ENCODE measurements around the gene FHOD3.

The FHOD3 gene

DNA sequence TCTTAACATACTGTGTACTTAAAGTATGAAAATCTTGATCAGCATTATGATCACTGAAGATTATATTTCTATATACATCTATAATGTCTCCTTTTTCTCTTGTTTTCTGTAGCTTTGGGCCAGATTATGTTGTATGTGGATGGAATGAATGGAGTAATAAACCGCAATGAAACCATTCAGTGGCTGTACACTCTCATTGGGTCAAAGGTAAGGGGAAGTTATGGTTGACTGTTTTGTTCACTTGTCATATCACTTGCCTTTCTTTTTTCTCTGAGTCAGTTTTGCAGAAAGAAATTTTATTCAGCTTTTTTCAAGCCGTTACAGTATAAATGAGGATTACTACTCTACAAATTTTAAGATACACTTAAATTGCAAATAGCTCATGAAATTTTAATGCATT, 278.8 kb downstream of the FHOD3 start:
- TF ChIP-seq, protein P1, sequence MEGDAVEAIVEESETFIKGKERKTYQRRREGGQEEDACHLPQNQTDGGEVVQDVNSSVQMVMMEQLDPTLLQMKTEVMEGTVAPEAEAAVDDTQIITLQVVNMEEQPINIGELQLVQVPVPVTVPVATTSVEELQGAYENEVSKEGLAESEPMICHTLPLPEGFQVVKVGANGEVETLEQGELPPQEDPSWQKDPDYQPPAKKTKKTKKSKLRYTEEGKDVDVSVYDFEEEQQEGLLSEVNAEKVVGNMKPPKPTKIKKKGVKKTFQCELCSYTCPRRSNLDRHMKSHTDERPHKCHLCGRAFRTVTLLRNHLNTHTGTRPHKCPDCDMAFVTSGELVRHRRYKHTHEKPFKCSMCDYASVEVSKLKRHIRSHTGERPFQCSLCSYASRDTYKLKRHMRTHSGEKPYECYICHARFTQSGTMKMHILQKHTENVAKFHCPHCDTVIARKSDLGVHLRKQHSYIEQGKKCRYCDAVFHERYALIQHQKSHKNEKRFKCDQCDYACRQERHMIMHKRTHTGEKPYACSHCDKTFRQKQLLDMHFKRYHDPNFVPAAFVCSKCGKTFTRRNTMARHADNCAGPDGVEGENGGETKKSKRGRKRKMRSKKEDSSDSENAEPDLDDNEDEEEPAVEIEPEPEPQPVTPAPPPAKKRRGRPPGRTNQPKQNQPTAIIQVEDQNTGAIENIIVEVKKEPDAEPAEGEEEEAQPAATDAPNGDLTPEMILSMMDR (IDR thresholded peaks at IDR 0.05; ENCODE audit: insufficient read depth, missing control alignments) = no peak
- FAIRE-seq = peak; percentile 21
- no peak for DNase-seq (ENCODE audit: insufficient read length, low spot score)

DNA sequence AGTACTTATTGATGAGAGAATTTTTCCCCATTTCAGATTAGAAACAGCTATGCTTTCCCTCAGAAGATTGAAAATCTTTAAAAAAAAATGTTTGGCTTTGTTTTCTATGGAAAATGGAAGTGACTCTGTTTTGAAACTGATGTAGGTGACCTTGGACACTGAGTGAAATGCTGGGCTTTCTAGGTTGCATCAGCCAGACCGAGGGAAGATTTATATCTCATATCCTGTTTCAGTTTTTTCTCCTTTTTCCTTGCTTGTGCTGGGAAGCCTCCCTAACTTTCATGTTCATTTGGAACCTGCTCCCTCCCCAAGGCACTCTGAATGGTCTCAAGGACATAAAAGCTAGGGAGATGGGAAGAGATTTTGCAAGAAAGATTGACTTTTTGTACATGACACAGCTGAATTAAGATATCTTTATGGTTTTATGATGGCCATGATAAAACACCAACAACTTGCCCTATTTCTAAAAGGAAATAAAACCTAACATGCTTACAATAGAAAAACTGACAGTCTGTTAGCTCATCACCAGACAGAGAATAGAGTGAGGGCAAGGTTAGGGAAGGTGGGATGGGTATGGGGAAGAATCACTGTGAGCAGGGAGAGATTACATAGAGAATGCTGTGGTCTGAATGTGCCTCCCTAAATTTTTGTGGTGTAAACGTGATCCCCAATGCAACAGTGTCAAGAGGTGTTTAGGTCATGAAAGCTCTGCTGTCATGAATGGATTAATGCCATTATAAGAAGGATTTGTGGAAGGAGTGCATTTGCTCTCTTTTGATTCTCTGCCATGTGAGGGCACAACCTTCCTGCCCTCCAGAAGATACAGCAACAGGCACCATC, 281.6 kb downstream of the FHOD3 start:
- DNase-seq (ENCODE audit: insufficient read length, low spot score) (no peak), FAIRE-seq (peak; percentile 87)
- TF ChIP-seq, protein P1 (IDR thresholded peaks at IDR 0.05; ENCODE audit: insufficient read depth, missing control alignments) = no peak

DNA sequence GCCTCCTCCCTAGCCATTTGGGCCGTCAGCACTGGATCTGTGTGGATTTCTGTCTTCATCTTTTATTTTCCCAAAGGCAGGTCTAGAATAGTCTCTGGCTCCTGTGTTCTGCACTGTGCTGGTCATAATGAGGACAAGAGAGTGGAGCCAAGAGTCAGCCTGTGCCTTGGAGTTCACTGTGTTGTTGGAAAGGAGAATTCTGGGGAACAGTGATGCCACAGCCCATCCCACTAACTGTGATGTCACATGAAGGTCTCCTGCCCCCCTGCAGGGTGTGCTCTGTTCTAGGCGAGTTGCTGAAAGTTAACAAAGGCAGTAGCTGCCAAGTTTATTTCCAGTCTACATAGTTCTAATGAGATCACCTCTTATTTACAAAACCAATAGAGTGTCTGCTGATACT, 282.8 kb downstream of the FHOD3 start:
- DNase-seq (ENCODE audit: insufficient read length, low spot score) (no peak), FAIRE-seq (no peak)
- TF ChIP-seq, protein P1 (IDR thresholded peaks at IDR 0.05; ENCODE audit: insufficient read depth, missing control alignments) = no peak

DNA sequence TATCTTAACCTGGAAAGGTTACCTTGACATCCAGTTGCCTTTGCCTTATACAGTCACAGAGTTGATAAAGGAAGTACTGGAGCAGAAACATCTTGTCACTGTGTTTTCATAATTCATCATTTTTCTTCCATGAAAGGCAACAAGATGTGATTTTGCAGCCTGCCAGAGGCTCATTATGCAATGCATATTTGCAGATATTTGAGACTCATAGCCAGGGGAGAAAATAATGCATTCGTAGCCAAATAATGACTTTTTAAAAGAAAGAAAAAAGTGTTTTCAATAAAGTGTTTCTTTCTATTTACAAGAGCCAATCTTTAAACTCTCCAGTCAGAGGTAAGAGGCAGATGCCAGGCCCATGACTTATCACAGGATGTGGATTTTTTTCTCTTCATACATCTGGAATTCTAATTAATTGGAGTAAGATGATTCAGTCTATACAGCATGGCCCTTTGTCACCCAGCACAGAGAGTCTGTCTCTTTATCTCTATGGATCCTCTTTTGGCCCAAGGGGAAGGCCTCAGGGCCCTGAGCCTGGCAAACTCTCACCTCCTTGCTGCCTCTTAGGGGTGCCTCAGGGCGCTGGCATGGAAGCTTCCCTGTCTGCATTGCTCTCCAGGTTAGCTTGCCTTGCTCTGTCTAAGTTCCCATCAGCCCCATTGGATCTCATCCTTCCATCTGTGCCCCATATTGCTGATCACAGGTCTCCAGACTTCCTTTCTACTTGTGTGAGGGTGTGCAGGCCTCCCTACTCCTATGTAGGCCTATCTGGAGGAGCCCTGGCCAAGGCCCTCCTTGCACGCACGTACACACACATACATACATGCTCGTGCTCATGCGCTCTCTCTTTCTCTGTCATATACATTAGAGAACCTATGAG, 283.6 kb downstream of the FHOD3 start:
- DNase-seq (ENCODE audit: insufficient read length, low spot score) = no peak
- TF ChIP-seq, protein P1 (IDR thresholded peaks at IDR 0.05; ENCODE audit: insufficient read depth, missing control alignments) = no peak
- FAIRE-seq = peak; percentile 80

DNA sequence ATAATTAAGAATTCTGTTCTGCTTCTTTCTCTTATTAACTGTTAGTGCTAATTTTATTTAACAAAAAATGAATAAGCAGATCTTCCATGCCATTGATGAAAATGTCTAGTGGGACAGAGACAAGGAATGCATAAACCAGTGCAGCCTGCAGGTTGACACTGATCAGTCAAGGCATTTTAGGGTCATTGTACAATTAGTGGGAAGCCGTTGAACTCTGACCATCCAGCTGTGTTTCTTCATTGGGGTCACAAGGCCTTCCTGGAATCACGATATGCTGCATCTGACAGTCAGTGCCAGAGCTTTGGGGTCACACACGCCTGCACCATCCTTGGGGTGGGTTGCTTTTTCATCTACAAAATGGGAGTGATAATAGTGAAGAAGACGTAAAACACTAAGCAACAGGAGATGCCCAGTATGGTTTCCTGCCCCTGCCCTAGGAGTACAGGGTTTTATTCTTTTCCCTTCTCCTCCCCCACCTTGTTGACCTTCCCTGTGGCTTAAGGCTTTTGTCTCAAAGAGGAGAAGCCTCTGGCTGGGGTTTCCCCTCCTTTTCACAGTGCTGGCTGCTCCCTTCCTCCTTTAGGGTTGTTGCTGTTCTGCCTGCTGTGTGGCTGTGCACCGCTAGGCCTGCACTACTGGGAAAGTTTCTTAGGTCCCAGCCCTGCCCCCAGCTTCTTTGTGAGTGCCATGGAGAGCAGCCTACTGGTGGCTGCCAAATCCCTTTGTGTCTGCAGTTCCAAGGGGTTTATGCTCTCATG, 285.7 kb downstream of the FHOD3 start:
- TF ChIP-seq, protein P1 (IDR thresholded peaks at IDR 0.05; ENCODE audit: insufficient read depth, missing control alignments) = no peak
- DNase-seq (ENCODE audit: insufficient read length, low spot score) (no peak), FAIRE-seq (no peak)

DNA sequence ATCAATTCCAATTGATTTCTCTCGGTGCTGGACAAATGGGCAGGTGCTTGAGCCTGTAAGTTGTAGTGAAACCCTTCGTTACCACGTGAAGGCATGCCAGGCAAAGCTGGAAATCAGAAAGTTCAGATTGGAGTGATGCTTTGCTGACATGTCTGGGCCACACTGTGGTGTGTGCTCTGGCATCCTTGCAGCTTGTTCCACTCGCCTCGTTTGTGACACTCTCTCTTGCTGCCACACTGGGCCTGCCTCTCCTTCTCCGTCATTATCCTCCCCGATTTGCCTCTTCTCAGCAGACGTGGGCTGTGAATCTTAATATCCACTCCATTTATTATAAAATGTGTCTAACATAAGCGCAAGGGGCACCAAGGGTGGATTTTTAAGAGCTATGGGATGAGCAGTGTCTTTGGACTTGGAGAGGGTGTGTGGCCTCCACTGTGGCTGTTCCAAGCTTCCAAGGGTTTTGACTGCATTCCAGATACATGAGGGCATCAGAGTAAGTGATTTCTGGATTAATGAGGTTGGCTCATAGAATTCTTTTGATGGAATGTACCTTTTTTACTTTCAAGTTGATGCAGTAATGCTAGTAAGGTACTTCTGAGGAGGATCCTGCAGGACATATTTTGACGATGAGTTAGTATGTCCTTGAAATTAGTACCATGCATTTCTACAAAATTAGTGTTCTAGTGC, 292.5 kb downstream of the FHOD3 start:
- FAIRE-seq (no peak), DNase-seq (ENCODE audit: insufficient read length, low spot score) (no peak)
- TF ChIP-seq, protein P1 (IDR thresholded peaks at IDR 0.05; ENCODE audit: insufficient read depth, missing control alignments) = no peak
